AG04449 (cell line): Measurements from ENCODE around the gene KRR1.
A peak's percentile ranks its signal among the peaks of the same experiment; 100 is the strongest.
"Not testable (repeated sequence)": the region's sequence is repeated elsewhere in the genome, so short reads cannot be mapped to it uniquely, and the experiment has no call there.

ENCODE experiments used
- CTCF ChIA-PET: fragments of 350-600 bp; formaldehyde crosslinking; extraction: SDS; loops from one replicate; lab custom pipeline; 2021; ENCODE audit warnings: antibody characterized with exemption; lab: Yijun Ruan, JAX
- POLR2A ChIA-PET: fragments of 400-600, 350-600 bp; formaldehyde crosslinking; extraction: SDS; loops from one replicate; lab custom pipeline; 2020; ENCODE audit warnings: antibody characterized with exemption, inconsistent platforms; lab: Yijun Ruan, JAX
- DNase-seq: peaks from one replicate; pipeline ENCODE4 v3.0.0-alpha.2; 2010; ENCODE audit warnings: low read depth, low spot score
- H3K4me3 ChIP-seq: 2 replicates; pipeline ENCODE4 v1.5.1; 2011; ENCODE audit warnings: low read depth, mild to moderate bottlenecking, control low read depth, low read length
- CTCF ChIP-seq: IDR thresholded peaks from one replicate; pipeline ENCODE4 v1.5.1; 2011; ENCODE audit warnings: mild to moderate bottlenecking, moderate library complexity, low read length, control low read depth, inconsistent platforms; ENCODE audit not compliant: insufficient read depth; ENCODE audit errors: missing control alignments

KRR1 gene

GRCh38 chr12:75487308-75487707 is 24.1 kb downstream of the KRR1 start:
- DNase-seq: no peak
- no peak overlapping the region for H3K4me3 ChIP-seq
- CTCF ChIA-PET: interaction anchor here (1.0 to 14.9 kb wide), 8 partner anchors 8 to 798 kb away, joined by 3 to 145 read pairs (median 12); partner anchors contain the start of genes CAPS2, GLIPR1L1 and GLIPR1L2
- POLR2A ChIA-PET: no interaction called here
- TF ChIP-seq CTCF: no peak

GRCh38 chr12:75484450-75484849 is 27.0 kb downstream of the KRR1 start:
- ChIA-PET POLR2A (interaction anchor here (1.5 kb wide), 1 partner anchor 547 kb away, joined by 5 read pairs; the partner anchor contains the start of gene PHLDA1), CTCF (interaction anchor here (0.8 to 14.9 kb wide), 24 partner anchors 11 to 795 kb away, joined by 3 to 145 read pairs (median 5); partner anchors contain the start of genes CAPS2, GLIPR1L1, GLIPR1L2 and KRR1)
- not testable (repeated sequence) for DNase-seq
- H3K4me3 ChIP-seq: peak overlapping the region; percentile 27; the same call in 1 of the 2 replicates

- DNase-seq: no peak
- peak overlapping the region; percentile 56 for H3K4me3 ChIP-seq
- ChIA-PET POLR2A (interaction anchor here (0.9 kb wide), 2 partner anchors 28 to 149 kb away, joined by 3 read pairs; partner anchors contain the start of gene KRR1), CTCF (interaction anchor here (0.9 to 14.9 kb wide), 11 partner anchors 14 to 794 kb away, joined by 3 to 145 read pairs (median 14); partner anchors contain the start of genes CAPS2, GLIPR1L1, GLIPR1L2 and KRR1)
- TF ChIP-seq CTCF: no peak
Observed at GRCh38 chr12:75483431-75483830, 28.0 kb downstream of the KRR1 start.

- peak overlapping the region; percentile 56 for H3K4me3 ChIP-seq
- CTCF ChIA-PET: interaction anchor here (1.0 to 14.9 kb wide), 7 partner anchors 9 to 150 kb away, joined by 3 to 145 read pairs (median 20); partner anchors contain the start of genes CAPS2, GLIPR1L1, GLIPR1L2 and KRR1
- TF ChIP-seq CTCF: no peak
- POLR2A ChIA-PET: no interaction called here
- DNase-seq: no peak
Observed at GRCh38 chr12:75482646-75483045, 28.8 kb downstream of the KRR1 start.

- H3K4me3 ChIP-seq: peak overlapping the region; percentile 56
- no peak for TF ChIP-seq CTCF
- no peak for DNase-seq
- ChIA-PET POLR2A (interaction anchor here (0.7 to 2.1 kb wide), 3 partner anchors 30 to 138 kb away, joined by 4 to 11 read pairs (median 7); partner anchors contain the start of genes GLIPR1L2 and KRR1), CTCF (interaction anchor here (9.9 to 14.9 kb wide), 3 partner anchors 16 to 149 kb away, joined by 81 to 145 read pairs (median 86); partner anchors contain the start of genes CAPS2, GLIPR1L1 and GLIPR1L2)
Observed at GRCh38 chr12:75481774-75482173, 29.6 kb downstream of the KRR1 start.

- no peak for TF ChIP-seq CTCF
- ChIA-PET POLR2A (interaction anchor here (0.7 to 2.1 kb wide), 6 partner anchors 31 to 550 kb away, joined by 4 to 11 read pairs (median 8); partner anchors contain the start of genes GLIPR1L1, GLIPR1L2, KRR1 and PHLDA1), CTCF (interaction anchor here (1.0 to 14.9 kb wide), 5 partner anchors 8 to 148 kb away, joined by 3 to 145 read pairs (median 81); partner anchors contain the start of genes CAPS2, GLIPR1L1 and GLIPR1L2)
- H3K4me3 ChIP-seq: peak overlapping the region; percentile 56
- no peak for DNase-seq
Observed at GRCh38 chr12:75481013-75481705, 30.2 kb downstream of the KRR1 start.
